ENCODE measurements around the gene ADGRL2. TPM values are rescaled to one million over a fixed set of nuclear protein-coding genes. Genes with fewer than 3 reads are reported as not detected.

The ADGRL2 gene
- total RNA-seq, 1 experiment from 2014 or later, result 0.51 TPM

DNA sequence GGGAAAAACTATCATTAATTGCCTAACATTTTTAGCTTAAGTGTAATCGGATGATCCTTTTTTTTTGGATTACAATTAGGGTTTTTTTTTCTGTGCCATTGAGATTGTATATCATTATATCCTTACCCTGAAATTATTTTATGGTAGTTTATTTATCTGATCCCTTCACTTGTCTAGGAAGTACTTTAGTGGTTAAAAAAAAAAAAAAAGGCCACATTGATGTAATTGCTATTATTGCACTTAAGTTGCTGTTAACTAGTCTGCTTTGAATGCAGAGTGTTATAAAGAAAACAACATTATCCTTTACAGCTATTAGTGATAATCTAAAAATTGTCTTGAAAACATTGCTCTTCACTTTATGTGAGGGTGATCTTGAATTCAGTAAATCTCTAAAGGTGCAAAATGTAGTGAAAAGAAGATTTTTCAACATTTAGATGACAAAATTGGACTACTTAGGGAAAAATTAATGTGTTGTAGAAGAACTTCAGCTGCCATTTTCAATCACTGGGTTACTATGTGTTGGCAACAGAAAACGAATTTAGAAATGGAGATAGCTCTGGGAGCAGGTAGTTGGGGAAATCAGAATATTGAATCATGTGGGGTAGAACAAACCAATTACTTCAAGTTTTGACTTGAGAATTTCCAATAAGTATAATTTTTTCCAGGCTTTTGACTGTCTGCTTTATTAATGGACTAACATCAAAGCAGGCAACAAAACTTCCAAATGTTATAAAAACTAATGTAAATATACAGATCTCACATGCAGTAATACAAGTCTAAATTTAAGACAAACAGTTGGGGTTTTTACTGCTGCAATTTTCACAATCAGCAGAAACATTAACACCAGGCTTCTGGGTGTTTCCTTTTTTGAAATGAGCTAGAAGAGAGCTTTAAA is 5.0 kb downstream of the ADGRL2 start:
- Histone ChIP-seq H3K27me3 (ENCODE audit: low read length) (peaks cover 94% of the 10 kb centered on the region), H3K27ac (ENCODE audit: low read length) (no peak overlapping the region)
- no peak for ATAC-seq

GRCh38 chr1:81806432-81806770 is 5.7 kb downstream of the ADGRL2 start:
- H3K79me2 ChIP-seq (ENCODE audit: low read length), result no peaks in the 10 kb centered on the region
- POLR2A ChIA-PET (ENCODE audit: unreplicated experiment), result no interaction called here
- CTCF ChIA-PET, result no interaction called here

More for the DNA sequence above, 5.0 kb downstream of the ADGRL2 start:
- Histone ChIP-seq H3K9me2 (replicated peaks; ENCODE audit: low read length) (no peaks in the 10 kb centered on the region), H3K36me3 (ENCODE audit: low read depth, low read length) (no peaks in the 10 kb centered on the region), H3K9ac (ENCODE audit: low read length) (no peak overlapping the region), H3K4me3 (ENCODE audit: low read length) (no peak overlapping the region), H4K20me1 (ENCODE audit: low read length) (0 out of 2 replicates have a peak, but pooled peaks cover 4% of the 10 kb centered on the region), H2AFZ (ENCODE audit: low read length) (no peak overlapping the region), H3K4me1 (ENCODE audit: insufficient read depth, low read length) (peaks cover 4% of the 10 kb centered on the region; the same call in 1 of the 2 replicates), H3K79me2 (ENCODE audit: low read length) (no peaks in the 10 kb centered on the region), H3K4me2 (ENCODE audit: low read length) (no peak overlapping the region), H3K9me3 (ENCODE audit: low read length) (no peaks in the 10 kb centered on the region), H3F3A (ENCODE audit: low read length, unreplicated experiment) (no peaks in the 10 kb centered on the region)
- no peak for DNase-seq
- TF ChIP-seq EZH2 (IDR thresholded peaks at IDR 0.05; ENCODE audit: low read length, unreplicated experiment), result no peak
- no peak for TF ChIP-seq EZH2phosphoT487 (IDR thresholded peaks at IDR 0.05; ENCODE audit: borderline replicate concordance, low read length)
- no peak for TF ChIP-seq CTCF (conservative IDR thresholded peaks at IDR 0.05; ENCODE audit: low read depth, low read length)
- ChIA-PET CTCF (no interaction called here), POLR2A (ENCODE audit: unreplicated experiment) (no interaction called here)
- no TSS peak for BruUV-seq (replicated peaks)
- intact Hi-C loops (cut with micrococcal nuclease), result loop anchor here (10.0 kb wide), 1 partner anchor 501 kb away; no protein-coding TSS in a partner anchor

More at GRCh38 chr1:81806432-81806770, 5.7 kb downstream of the ADGRL2 start:
- intact Hi-C loops (cut with micrococcal nuclease), result loop anchor here (10.0 kb wide), 1 partner anchor 502 kb away; no protein-coding TSS in a partner anchor
- TF ChIP-seq EZH2 (IDR thresholded peaks at IDR 0.05; ENCODE audit: low read length, unreplicated experiment) (no peak), EZH2phosphoT487 (IDR thresholded peaks at IDR 0.05; ENCODE audit: borderline replicate concordance, low read length) (no peak), CTCF (conservative IDR thresholded peaks at IDR 0.05; ENCODE audit: low read depth, low read length) (no peak)
- Histone ChIP-seq H3K4me1 (ENCODE audit: insufficient read depth, low read length) (peaks cover 2% of the 10 kb centered on the region; the same call in 1 of the 2 replicates), H3K9me2 (replicated peaks; ENCODE audit: low read length) (no peaks in the 10 kb centered on the region), H3K9ac (ENCODE audit: low read length) (no peak overlapping the region), H4K20me1 (ENCODE audit: low read length) (0 out of 2 replicates have a peak, but pooled peaks cover 4% of the 10 kb centered on the region), H3K36me3 (ENCODE audit: low read depth, low read length) (no peaks in the 10 kb centered on the region), H2AFZ (ENCODE audit: low read length) (no peak overlapping the region), H3K4me2 (ENCODE audit: low read length) (no peak overlapping the region), H3K9me3 (ENCODE audit: low read length) (no peaks in the 10 kb centered on the region), H3K27ac (ENCODE audit: low read length) (no peak overlapping the region), H3K27me3 (ENCODE audit: low read length) (peaks cover 95% of the 10 kb centered on the region), H3K4me3 (ENCODE audit: low read length) (no peak overlapping the region), H3F3A (ENCODE audit: low read length, unreplicated experiment) (no peaks in the 10 kb centered on the region)
- BruUV-seq (replicated peaks), result no TSS peak
- ATAC-seq (no peak), DNase-seq (no peak)

Measured in PC-3 (cell line).